Activated naive CD4-positive, alpha-beta T cell treated with anti-CD3 and anti-CD28 coated beads, Interleukin-2, amount 50 U/mL, for 16 hours (primary cell): ENCODE measurements around the gene YEATS2.

ENCODE experiments used
- DNase-seq: peaks from one replicate; pipeline ENCODE4 v3.0.0-alpha.2; 2020

YEATS2 gene

DNA sequence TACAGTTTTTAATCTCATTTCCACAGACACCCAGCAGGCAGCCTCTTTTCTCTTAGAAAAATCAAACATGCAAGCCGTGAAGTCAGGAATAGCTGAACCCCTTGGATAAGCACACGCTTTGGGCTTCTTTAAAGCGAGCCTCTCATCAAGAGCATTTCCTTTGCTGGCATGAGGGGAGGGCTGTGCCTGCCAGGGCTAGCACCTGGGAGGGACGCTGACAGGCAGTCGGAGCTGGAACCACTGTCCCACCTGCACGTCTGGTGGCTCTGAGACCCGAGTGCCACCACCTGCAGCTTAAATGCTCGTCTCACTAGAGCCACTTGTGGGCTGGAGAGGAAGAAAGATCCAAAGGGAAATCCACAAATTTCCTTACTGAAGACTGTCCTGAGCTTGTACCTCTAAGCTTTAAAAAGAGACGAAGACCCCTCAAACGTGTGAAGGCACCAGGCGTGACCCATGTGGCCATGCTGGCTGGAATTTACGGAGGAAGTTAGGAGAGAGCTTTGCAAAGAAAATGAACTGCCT, 118.4 kb downstream of the YEATS2 start:
- DNase-seq: no peak

DNA sequence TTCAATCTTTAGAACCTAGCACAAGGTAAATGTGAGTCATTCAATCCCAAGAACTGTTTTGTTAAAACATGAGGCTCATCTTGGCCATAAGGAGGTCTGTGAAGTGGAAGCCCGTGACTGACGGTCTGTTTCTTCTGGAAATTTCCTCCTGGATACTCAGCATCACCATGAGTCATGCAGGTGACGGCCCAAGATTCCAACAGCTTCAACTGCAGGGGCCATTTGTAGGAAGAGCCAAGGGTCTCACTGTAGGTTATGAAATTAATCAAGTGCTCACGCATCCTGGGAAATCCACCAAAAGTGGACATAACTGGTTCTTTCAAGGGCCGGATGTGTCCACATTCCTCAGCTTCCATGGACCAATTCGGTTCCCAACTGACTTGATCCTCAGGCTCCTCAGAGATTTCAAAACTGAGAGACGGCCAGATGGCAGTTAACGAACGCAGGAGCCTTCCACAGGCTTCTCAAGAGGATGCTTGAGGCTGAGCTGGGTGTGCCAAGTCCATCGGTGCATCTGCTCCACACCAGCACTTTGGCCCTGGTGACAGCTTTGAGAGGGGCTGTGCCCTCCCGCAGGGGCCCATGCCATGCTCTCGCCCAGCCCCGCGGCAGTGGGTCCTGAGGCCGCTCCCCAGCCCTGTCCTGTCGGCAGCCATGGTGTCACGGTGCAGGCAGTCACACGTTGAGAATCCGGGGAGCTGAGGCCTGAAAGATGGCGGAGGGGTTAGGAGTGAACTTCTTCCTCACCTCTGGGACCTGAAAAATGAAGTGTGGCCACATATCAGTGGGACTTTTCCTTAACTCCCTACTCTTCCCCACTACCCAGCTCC, 119.3 kb downstream of the YEATS2 start:
- no peak for DNase-seq

DNA sequence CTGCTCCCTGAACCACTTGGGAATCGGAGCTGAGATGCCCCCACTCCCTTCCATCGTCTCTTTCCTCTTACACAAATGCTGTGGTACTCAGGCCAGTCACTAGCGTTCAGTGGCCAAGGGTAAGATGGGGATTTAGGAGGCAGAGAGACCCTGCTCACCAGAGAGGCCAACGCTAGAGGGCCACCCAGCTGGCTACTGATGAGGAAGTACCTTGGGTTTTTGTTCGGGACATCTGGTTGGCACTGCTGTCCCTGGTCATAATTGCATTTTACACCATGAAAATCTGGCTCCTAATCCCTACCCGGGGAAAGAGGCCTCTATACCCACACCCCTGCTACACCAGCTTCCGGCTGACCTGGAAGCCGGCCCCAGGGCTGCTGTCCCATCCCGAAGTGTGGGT, 120.0 kb downstream of the YEATS2 start:
- DNase-seq: no peak

DNA sequence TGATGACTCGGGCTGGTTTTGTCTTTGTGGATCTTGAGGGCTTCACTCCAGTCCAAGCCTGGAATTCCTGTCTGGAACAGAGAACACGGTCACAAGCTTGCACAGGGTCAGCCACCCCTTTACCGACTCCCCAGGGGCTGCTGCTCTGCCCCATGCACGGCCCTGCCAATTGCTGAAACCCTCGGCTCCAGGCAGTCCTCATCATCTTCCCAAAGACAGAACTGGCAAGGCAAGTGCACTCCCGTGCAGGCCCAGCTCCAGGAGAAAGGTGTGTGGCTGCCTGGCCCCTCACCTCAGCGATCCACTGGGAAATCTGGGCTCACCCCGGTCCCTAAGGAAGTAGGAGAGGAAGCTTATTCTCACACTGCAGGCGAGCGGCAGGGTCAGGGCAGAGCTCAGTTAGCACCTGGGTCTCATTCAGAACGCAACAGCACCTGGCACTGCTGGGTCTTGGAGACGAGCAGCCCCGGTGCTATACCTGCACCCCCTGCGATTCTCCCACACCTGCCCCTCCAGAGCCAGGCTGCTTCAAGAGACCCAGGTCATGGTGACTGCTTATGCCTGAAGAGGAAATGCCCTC, 120.5 kb downstream of the YEATS2 start:
- no peak for DNase-seq

DNA sequence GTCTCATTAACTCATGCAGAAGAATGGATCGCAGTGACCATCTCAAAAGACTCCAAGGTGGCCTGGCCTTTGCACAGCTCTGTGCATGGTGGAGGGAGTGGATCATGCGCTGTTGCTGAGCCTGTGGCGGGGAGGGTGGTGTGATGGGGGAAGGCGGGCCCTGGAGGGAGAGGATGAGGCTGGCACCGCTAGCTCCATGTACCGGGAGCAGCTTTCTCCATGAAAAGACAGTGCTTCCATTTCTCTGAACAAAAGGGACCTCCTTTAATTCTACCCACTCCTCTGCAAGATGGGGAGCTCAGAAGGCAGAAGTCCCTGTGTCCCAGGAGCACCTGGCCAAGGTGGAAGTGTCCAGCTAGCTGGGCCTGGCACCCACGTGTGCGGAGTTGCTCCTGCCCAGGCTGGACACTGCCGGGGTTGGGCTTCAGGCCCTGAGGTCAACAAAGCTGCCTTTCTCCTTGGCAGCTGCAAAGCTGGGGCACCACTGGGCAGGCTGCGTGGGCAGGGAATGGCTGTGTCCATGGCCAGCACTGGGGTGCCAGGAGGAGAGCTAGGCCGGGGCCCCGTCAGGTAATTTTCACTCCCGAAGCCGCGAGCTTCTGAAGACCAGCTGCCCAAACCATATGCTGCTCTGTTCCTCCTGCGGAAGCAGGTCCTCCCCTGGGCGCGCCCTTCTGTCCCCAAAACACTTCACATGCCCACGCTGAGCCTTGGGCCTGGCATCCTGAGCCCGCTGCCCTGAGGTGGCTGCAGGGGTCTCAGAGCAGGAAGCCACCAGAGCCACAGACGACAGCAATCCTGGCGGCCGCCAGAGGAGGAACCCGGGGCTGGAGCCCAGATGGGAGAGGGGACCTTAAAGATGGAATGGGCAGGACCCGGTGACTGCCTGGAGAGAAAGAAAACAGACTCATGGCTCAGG, 121.4 kb downstream of the YEATS2 start:
- DNase-seq: no peak

DNA sequence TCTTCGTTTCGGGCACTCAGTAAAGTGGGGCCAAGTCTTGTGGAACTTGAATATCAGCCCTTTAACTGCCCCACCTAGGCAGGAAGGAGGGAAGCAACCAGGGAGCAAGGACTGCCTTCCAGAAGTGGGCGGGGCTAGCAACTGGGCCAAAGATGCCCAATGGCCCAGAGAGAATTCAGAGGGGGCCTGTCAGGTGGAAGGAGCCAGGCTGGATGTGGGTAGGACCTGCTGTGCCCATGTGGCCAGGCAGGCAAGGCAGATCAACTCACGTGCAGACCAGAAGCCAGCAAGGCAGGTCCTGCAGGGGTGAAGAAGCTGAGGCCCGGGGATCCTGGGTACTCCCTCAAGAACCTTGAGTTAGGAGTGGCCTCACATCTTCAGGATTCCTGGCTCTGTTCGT, 122.2 kb downstream of the YEATS2 start:
- no peak for DNase-seq

DNA sequence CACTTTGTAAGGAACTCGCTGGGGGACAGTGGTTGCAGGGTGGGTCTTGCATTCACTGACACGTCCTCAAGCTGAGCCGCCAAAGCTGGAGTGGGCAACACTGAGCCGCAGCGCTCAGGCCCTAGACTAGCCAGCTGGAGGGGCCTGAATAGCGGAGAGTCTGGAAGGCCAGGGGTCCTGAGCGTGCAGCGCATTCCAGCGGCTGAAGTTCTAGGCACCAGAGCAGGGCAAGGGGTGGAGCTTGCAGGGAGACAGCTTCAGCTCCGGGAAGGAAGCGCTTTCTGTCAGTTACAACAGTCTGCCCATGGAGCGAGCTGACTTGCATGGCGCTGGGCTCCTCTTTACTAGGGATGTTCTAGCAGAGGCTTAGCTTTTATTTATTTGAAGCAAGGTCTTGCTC, 125.0 kb downstream of the YEATS2 start:
- no peak for DNase-seq

DNA sequence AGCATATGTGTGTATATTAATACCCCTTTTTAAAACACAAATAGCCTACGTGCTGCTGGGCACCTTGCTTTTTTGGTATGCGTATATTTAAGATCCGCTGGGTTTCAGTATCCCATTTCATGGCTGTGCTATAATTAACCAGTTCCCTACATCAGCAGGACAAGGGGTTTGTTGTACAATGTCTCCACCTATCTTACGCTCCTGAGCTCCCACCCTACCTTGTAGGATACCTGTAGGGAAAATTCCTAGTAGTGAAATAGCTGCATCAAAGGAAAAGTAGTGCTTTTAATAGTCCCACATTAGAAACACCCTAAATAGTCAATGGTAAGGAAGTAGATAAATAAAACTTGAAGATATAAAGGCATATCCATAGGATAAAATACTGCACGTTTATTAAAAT, 126.4 kb downstream of the YEATS2 start:
- DNase-seq: no peak

DNA sequence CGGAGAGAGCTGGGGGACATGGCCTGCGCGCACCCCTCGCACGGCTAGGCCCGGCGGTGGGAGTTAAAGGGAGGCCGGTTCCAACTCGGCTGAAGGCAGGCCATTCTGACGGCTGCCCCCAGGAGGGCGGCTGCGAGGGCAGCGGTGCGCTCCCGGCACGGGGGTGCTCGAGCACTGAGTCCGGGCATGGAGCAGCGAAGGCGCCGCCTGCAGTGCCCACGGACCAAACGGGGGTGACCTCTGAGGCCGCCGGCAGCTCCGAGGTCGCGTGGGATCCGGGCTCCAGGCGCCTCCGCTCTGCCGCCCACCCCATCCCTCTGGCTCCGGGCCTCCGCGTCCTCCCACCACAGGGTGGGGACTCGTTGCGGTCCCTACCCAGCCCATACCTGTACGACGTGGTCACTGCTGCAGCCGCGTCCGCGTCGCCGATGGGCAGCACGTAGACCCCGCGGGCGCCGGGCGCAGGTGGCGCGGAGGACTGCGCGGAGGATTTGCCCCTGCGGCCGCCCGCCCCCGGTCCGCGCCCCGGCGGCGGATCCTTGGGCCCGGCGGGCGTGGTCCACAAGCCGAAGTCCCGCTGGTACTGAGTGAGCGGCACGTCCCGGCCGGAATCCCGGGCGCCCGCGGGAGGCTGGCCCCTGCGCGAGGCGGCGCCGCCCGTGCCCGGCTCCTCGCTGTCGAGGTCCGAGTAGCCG, 127.3 kb downstream of the YEATS2 start:
- peak; percentile 22 for DNase-seq

DNA sequence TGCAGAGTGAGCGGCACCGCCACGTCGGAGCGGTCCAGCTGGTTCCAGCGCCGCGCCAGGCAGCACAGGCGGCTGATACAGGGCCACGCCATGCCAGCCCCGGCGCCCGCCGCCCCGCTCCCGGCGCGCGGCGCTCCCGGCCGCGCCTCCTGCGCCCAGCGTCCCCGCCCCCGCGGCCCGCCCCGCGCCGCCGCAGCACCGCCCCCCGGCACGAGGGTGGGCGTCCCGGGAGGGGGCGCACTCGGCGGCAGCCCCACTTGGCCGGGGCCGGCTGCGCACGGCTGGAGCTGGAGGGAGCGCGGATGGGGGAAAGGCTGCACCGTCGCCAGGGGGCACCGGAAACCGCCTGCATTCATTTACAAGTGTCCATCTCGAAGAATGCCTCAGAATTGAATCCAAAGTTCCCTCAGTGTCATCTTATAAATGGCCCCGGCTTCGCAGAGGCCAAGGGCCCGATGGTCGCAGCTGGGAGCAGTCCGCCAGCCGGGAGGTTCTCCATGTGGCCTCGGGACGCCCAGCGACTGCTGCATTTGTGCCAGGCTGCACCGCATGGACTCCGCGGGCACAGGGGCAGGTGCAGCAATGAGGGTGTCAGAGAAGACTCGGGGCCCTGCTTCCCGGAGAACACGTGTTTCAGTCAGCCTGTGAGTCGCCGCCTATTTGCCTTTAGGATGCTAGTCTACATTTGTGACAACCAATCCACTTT, 128.0 kb downstream of the YEATS2 start, which contains the start of gene MAP6D1:
MAP6D1 (minus strand) TSS at position 122 of the 706 bp plus-strand sequence; CDS start at position 92, 30 bp downstream.
- peak; percentile 47 for DNase-seq

DNA sequence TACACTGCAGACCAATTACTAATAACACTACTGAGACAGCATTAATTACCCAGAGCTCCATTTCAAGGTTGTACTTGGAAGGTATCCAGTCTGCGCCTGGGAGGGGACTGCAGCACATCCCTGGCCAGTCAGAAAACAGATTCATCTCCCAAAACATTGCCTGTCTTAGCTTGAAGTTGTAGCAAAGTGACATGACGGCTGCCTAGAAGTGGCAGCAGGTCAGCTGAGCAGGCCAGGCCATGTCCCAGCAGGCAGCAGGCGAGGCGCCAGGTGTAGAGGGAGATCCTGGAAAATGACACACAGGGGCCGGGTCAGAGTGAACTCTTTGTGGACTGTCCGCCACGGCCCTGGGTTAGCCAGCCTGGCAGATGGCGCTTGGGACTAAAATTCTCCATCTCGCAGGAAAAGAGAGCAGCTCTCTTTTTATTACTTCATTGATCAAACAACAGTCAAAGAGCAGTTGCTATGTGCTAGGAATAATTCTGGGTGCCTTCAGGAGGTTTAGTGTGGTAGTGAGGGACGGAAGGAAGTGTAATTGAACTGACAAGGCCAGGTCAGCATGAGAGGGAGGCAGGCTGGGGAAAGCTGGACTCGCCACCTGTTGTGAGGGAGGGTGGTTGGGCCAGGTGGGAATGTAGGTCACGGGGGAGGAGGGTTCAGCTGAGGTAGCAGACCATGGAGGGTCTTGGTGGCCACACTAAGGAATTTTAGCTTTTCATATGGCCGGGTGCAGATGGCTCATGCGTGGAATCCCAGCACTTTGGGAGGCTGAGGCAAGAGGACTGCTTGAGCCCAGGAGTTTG, 129.1 kb downstream of the YEATS2 start:
- no peak for DNase-seq

DNA sequence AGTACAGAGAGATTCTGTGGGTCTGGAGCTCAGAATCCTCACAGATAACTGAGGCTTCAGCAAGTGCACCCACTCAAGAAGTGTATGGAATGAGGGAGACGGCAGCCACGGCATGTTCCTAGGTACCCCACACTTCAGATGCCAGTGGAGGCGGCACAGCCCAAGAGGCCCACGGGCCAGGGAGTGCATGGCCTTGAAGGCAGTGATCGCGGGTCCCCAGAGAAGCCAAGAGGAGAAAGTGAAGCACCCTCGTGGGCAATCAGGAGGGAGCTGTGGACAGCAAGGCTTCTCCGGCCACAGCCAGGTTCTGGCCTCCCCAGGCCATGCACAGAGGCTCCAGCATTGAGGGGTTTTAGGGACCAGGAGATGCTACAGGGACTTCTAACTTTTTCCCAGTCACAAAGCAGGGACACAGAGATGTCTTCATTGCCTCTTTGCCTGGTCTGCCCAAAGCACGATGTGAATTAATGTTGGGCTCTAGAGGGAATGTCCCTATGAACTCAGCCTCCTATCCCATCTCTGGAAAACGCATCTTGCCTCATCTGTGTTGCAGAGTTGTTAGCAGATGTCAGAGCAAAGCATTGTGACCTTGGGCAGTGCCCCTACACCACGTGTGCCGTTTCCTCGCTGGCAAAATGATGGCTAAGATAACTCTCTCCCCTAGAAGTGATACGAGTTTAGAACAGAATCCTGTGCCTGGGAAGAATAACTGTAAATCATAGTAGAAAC, 130.4 kb downstream of the YEATS2 start:
- no peak for DNase-seq

DNA sequence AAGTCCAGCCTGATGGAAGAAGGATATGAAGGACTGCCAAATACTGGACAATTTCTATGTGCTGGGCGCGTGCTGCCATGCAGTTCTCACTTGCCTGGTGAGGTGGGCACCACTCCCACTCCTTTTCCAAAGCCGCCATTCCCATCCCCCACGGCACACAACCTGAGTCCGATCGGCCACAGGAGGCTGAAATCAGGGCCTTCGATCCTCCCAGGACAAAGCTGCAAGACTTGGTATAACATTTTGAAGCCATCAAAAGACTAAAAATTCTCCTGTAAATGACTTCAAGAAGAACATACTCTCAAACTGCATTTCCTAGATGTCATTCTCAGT, 130.9 kb downstream of the YEATS2 start:
- no peak for DNase-seq

DNA sequence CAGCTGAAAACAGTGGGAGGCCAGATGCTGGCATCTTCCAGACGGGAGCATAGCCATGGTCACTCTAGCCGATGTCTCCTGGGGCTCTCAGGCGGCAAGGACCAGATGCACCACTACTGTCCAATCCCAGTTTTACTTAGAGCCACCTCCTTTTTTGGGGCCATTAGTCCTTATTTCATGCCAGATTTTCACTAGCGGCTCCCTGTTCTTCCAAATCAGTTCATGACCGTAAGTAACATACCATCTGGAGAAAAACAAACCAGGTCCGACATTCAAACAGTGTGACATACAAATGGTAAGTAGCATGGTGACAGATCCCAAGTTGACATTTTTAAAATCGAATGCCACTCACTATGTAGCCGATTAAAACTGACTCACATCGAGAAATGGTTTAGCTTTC, 131.9 kb downstream of the YEATS2 start:
- DNase-seq: no peak

DNA sequence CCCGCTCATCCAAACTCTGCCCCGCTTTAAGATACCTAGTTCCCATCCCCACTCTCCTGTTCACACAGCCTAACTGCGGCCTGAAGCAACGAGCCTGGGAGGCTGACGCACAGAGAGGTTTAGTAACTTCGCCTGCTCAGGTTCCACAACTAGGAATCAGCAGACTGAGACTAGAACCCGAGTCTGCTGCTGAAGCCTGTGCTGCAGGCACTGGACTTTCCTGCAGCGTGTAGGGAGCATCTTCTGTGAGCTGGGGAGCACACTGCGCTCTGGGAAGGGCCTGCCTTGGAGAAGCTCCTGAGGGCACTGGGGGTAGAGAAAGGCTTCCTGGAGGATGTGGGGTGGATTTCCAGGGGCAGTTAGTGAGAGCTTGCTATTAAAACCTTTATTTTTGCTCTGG, 132.6 kb downstream of the YEATS2 start:
- DNase-seq: no peak

DNA sequence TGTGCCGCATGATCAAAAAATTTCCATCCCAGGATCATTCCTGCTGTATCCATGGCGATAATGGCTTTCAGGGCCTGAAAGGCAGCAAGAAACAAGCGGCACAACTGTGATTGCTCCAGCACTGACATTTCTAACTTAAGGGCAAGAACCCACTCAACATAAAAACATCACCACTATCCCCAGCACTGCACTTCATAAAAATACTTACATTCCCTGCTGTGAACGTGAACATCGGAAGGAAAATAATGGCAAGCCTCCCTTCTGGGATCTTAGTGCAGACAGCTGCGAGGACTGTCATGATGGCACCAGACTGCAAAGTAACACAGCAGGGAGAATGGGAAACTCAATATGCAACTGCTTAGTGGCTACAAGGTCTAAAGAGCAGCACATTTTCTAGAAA, 135.9 kb downstream of the YEATS2 start:
- DNase-seq: no peak

DNA sequence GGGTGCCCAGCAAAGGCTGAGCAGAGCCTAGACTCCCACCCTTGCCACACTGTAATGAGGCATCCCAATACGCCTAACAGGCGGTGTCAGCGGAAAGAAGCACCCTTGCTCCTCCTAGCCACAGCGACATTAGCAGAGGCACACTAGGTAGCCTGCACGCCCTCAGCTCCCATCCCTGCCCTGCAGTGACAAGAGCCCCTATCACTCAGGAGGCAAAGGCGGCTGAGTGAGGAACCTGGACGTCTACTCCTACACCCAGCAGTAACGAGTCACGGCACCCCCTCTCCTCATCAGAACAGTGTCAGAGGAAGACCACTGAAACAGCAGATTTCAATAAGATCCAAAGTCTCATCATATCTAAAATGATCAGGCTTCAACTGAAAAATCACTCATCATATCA, 139.8 kb downstream of the YEATS2 start:
- no peak for DNase-seq

DNA sequence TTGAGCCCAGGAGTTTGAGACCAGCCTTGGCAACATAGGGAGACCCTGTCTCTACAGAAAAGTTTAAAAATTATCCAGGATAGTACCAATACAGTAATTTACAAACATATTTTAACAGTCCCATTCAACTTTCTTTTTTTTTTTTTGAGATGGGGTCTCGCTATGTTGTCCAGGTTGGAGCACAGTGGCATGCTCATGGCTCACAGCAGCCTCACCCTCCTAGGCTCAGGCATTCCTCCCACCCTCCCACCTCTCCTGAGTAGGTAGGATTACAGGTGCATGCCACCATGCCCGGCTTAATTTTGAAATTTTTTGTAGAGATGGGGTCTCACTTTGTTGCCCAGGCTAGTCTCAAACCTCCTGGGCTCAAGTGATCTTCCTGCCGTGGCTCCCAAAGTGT, 140.3 kb downstream of the YEATS2 start:
- no peak for DNase-seq

DNA sequence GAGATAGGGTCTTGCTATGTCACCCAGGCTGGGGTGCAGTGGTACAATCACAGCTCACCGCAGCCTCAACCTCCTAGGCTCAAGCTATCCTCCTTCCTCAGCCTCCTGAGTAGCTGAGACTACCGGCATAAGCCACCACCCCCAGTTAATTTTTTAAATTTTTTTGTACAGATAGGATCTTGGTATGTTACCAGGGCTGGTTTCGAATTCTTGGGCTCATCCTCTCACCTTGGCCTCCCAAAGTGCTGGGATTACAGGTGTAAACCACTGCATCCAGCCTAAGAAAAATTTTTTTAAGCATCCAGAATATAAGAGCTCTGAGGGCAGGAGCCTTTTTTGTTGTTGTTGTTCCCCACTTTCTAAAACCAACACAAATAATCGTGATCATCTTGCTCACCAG, 142.2 kb downstream of the YEATS2 start:
- DNase-seq: no peak

DNA sequence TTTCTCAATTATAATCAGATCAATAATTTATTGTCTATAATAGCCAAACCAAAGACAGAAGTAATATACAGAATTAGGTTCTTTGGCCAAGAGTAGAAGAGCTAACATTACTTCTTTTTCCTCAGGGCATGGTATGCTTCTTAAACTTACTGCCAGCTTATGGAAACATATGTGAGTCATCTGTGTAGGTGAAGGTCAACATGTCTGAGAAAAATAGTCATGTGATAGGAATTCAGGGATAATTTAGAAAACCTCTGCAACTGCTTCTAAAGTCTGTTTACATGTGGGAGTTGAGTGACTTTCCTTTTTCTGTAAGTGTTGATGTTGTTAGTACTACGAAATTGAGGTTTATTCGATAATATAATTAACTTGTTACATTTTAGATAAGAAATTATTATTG, 147.0 kb downstream of the YEATS2 start:
- no peak for DNase-seq

DNA sequence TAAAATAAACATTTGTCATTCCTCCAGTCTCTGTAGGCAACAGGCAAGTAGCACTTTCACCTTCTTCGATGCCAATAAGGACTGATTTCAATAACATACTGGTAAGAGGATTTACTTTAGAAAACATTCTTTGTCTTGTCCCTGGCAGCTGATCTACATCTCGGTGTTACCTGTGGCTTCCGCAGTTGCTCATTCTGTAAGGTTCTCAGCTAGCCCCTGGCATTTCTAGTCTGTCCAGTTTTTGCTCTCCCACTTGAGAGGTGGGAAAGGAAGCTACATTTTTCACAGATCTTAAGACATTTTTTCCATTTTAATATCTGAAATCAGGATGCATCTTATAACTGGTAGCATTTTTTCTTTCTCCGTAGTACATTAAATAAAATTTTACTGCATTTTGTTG, 147.5 kb downstream of the YEATS2 start:
- DNase-seq: no peak
